GM18907 (cell line): ENCODE results near the gene ZNF511.

Experiments
- ATAC-seq: cut with Tn5 transposase; IDR thresholded peaks from one replicate; pipeline ENCODE4 v1.9.1; 2021; ENCODE audit warnings: mild to moderate bottlenecking, moderate library complexity; ENCODE audit not compliant: unreplicated experiment

ZNF511 gene

GRCh38 chr10:133334503-133335245 is 26.0 kb downstream of the ZNF511 start:
- no peak for ATAC-seq

- no peak for ATAC-seq
These were observed 26.8 kb downstream of the ZNF511 start for GRCh38 chr10:133335246-133336117.

GRCh38 chr10:133336118-133336576 is 27.4 kb downstream of the ZNF511 start:
- no peak for ATAC-seq

GRCh38 chr10:133336577-133337369 is 28.1 kb downstream of the ZNF511 start, which contains the start of gene CALY:
Gene CALY, minus strand, starts transcription at chr10:133336896. Its CDS starts 7,907 bp downstream, at chr10:133328989.
- ATAC-seq, result no peak

- no peak for ATAC-seq
These were observed 28.6 kb downstream of the ZNF511 start for GRCh38 chr10:133337370-133337725.

GRCh38 chr10:133338080-133339071 is 29.7 kb downstream of the ZNF511 start:
- no peak for ATAC-seq

- ATAC-seq, result no peak
These were observed 31.1 kb downstream of the ZNF511 start for GRCh38 chr10:133339708-133340380.

- no peak for ATAC-seq
These were observed 33.3 kb downstream of the ZNF511 start for GRCh38 chr10:133341983-133342382.

GRCh38 chr10:133342942-133343341 is 34.2 kb downstream of the ZNF511 start:
- no peak for ATAC-seq

- no peak for ATAC-seq
These were observed 34.8 kb downstream of the ZNF511 start for GRCh38 chr10:133343558-133343957.

GRCh38 chr10:133344236-133344635 is 35.5 kb downstream of the ZNF511 start:
- ATAC-seq, result no peak

GRCh38 chr10:133346413-133346812 is 37.7 kb downstream of the ZNF511 start:
- no peak for ATAC-seq

GRCh38 chr10:133347710-133348517 is 39.2 kb downstream of the ZNF511 start:
- no peak for ATAC-seq

- ATAC-seq, result no peak
These were observed 40.5 kb downstream of the ZNF511 start for GRCh38 chr10:133349160-133349568.

GRCh38 chr10:133349577-133350011 is 40.9 kb downstream of the ZNF511 start:
- ATAC-seq, result no peak

GRCh38 chr10:133350283-133350949 is 41.7 kb downstream of the ZNF511 start:
- ATAC-seq, result no peak

GRCh38 chr10:133350950-133351329 is 42.2 kb downstream of the ZNF511 start:
- ATAC-seq, result no peak
